Muscle layer of duodenum (tissue), 2 donors: ENCODE data around the gene KCMF1.
A peak's percentile ranks its signal among the peaks of the same experiment; 100 is the strongest.

Experiments used
- H3K27ac ChIP-seq: one replicate; pipeline ENCODE4 v1.7.0; 2013; ENCODE audit warnings: mild to moderate bottlenecking, low read length
- H3K27me3 ChIP-seq: one replicate; pipeline ENCODE4 v1.7.0; 2013; ENCODE audit warnings: low read depth, mild to moderate bottlenecking, control low read depth, low read length
- H3K36me3 ChIP-seq, 2 donors: one replicate each; pipeline ENCODE4 v1.7.0; 2013; ENCODE audit warnings: low read length in 2 of 2, control low read depth in 1 of 2, mild to moderate bottlenecking in 1 of 2; ENCODE audit not compliant: insufficient read depth in 2 of 2, control insufficient read depth in 1 of 2
- H3K4me1 ChIP-seq, 2 donors: one replicate each; pipeline ENCODE4 v1.7.0; 2013; ENCODE audit warnings: low read length in 2 of 2, mild to moderate bottlenecking in 2 of 2, control low read depth in 1 of 2, moderate library complexity in 1 of 2; ENCODE audit not compliant: insufficient read depth in 2 of 2, control insufficient read depth in 1 of 2
- H3K4me3 ChIP-seq, 2 donors: one replicate each; pipeline ENCODE4 v1.7.0; 2013; ENCODE audit warnings: low read length in 2 of 2, low read depth in 1 of 2, mild to moderate bottlenecking in 1 of 2
- H3K9me3 ChIP-seq, 2 donors: one replicate each; pipeline ENCODE4 v1.7.0; 2013; ENCODE audit warnings: low read length in 2 of 2, control low read depth in 1 of 2, mild to moderate bottlenecking in 1 of 2; ENCODE audit not compliant: control insufficient read depth in 1 of 2
- donor health status: healthy.

KCMF1 gene

GRCh38 chr2:84966731-84967130 lies 4.2 kb upstream of the KCMF1 start:
- peaks cover 0 to 2% of the 10 kb centered on the region in 2 donors for H3K36me3 ChIP-seq
- no peaks in the 10 kb centered on the region for H3K27me3 ChIP-seq
- H3K27ac ChIP-seq, result no peak overlapping the region
- no peak overlapping the region for H3K4me3 ChIP-seq
- no peaks in the 10 kb centered on the region for H3K9me3 ChIP-seq
- H3K4me1 ChIP-seq, result peaks cover 16 to 17% of the 10 kb centered on the region in 2 donors

GRCh38 chr2:84969511-84970209 lies 1.3 kb upstream of the KCMF1 start:
- peak overlapping the region; percentile 90 for H3K27ac ChIP-seq
- H3K4me1 ChIP-seq, result peaks cover 16 to 31% of the 10 kb centered on the region in 2 donors
- H3K9me3 ChIP-seq, result no peaks in the 10 kb centered on the region
- H3K27me3 ChIP-seq, result no peaks in the 10 kb centered on the region
- H3K4me3 ChIP-seq, result peak overlapping the region; percentile 77 to 81
- H3K36me3 ChIP-seq, result peaks cover 0 to 8% of the 10 kb centered on the region in 2 donors

GRCh38 chr2:84970210-84970867 lies 622 bp upstream of the KCMF1 start:
- peak overlapping the region; percentile 77 to 81 for H3K4me3 ChIP-seq
- peaks cover 0 to 8% of the 10 kb centered on the region in 2 donors for H3K36me3 ChIP-seq
- H3K4me1 ChIP-seq, result peaks cover 16 to 37% of the 10 kb centered on the region in 2 donors
- no peaks in the 10 kb centered on the region for H3K27me3 ChIP-seq
- H3K27ac ChIP-seq, result peak overlapping the region; percentile 90
- no peaks in the 10 kb centered on the region for H3K9me3 ChIP-seq

- Histone ChIP-seq H3K36me3 (peaks cover 0 to 8% of the 10 kb centered on the region in 2 donors), H3K27me3 (no peaks in the 10 kb centered on the region), H3K4me3 (peak overlapping the region; percentile 62 to 70), H3K9me3 (no peaks in the 10 kb centered on the region), H3K27ac (peak overlapping the region; percentile 89), H3K4me1 (peaks cover 16 to 48% of the 10 kb centered on the region in 2 donors)
Measured at GRCh38 chr2:84971510-84972206, 697 bp downstream of the KCMF1 start.

GRCh38 chr2:84972207-84972783 lies 1.3 kb downstream of the KCMF1 start:
- Histone ChIP-seq H3K36me3 (peaks cover 0 to 8% of the 10 kb centered on the region in 2 donors), H3K9me3 (no peaks in the 10 kb centered on the region), H3K4me1 (peaks cover 16 to 48% of the 10 kb centered on the region in 2 donors), H3K27me3 (no peaks in the 10 kb centered on the region), H3K4me3 (peak overlapping the region; percentile 62 to 70), H3K27ac (peak overlapping the region; percentile 89)

- H3K36me3 ChIP-seq, result peaks cover 0 to 8% of the 10 kb centered on the region in 2 donors
- H3K4me1 ChIP-seq, result peaks cover 14 to 47% of the 10 kb centered on the region in 2 donors
- H3K4me3 ChIP-seq, result peak overlapping the region; percentile 62 to 70
- H3K27ac ChIP-seq, result peak overlapping the region; percentile 89
- H3K9me3 ChIP-seq, result no peaks in the 10 kb centered on the region
- H3K27me3 ChIP-seq, result no peaks in the 10 kb centered on the region
Measured at GRCh38 chr2:84972932-84973331, 2.0 kb downstream of the KCMF1 start.

GRCh38 chr2:84980263-84980983 lies 9.5 kb downstream of the KCMF1 start:
- peaks cover 0 to 37% of the 10 kb centered on the region in 2 donors for H3K4me1 ChIP-seq
- no peaks in the 10 kb centered on the region for H3K9me3 ChIP-seq
- no peak overlapping the region for H3K27ac ChIP-seq
- no peak overlapping the region for H3K4me3 ChIP-seq
- no peaks in the 10 kb centered on the region for H3K27me3 ChIP-seq
- no peaks in the 10 kb centered on the region for H3K36me3 ChIP-seq

- Histone ChIP-seq H3K4me1 (peaks cover 7 to 42% of the 10 kb centered on the region in 2 donors), H3K36me3 (no peaks in the 10 kb centered on the region), H3K27me3 (no peaks in the 10 kb centered on the region)
Measured at GRCh38 chr2:84986018-84986417, 15.1 kb downstream of the KCMF1 start.

GRCh38 chr2:84989422-84989821 lies 18.5 kb downstream of the KCMF1 start:
- Histone ChIP-seq H3K9me3 (no peaks in the 10 kb centered on the region), H3K27ac (no peak overlapping the region), H3K4me3 (no peak overlapping the region), H3K36me3 (no peaks in the 10 kb centered on the region), H3K4me1 (peaks cover 7 to 50% of the 10 kb centered on the region in 2 donors), H3K27me3 (no peaks in the 10 kb centered on the region)

More at GRCh38 chr2:84986018-84986417, 15.1 kb downstream of the KCMF1 start:
- Histone ChIP-seq H3K9me3 (no peaks in the 10 kb centered on the region), H3K4me3 (no peak overlapping the region), H3K27ac (no peak overlapping the region)

GRCh38 chr2:84989927-84990326 lies 19.0 kb downstream of the KCMF1 start:
- H3K4me3 ChIP-seq, result no peak overlapping the region
- H3K9me3 ChIP-seq, result no peaks in the 10 kb centered on the region
- H3K4me1 ChIP-seq, result peaks cover 7 to 45% of the 10 kb centered on the region in 2 donors
- no peak overlapping the region for H3K27ac ChIP-seq
- no peaks in the 10 kb centered on the region for H3K36me3 ChIP-seq
- no peaks in the 10 kb centered on the region for H3K27me3 ChIP-seq
